ACC112 (cell line): ENCODE data around the gene TRIM56.
"Not testable (repeated sequence)": the region's sequence is repeated elsewhere in the genome, so short reads cannot be mapped to it uniquely, and the experiment has no call there.

Experiments used
- H2AFZ ChIP-seq: fragments of 200-600 bp; sonication (generic); one replicate; pipeline ENCODE4 v1.6.0; 2017; ENCODE audit warnings: antibody characterized with exemption, low read length; ENCODE audit not compliant: unreplicated experiment
- H3K27ac ChIP-seq: fragments of 200-600 bp; sonication (generic); 2 replicates; pipeline ENCODE4 v1.5.1; 2014; ENCODE audit warnings: low read depth, mild to moderate bottlenecking, antibody characterized with exemption, low read length, moderate library complexity
- H3K27me3 ChIP-seq: fragments of 200-600 bp; sonication (generic); 2 replicates; pipeline ENCODE4 v1.6.1; 2014; ENCODE audit warnings: mild to moderate bottlenecking, antibody characterized with exemption, low read length, moderate library complexity, mixed read lengths; ENCODE audit not compliant: insufficient read depth
- H3K36me3 ChIP-seq: fragments of 200-600 bp; sonication (generic); 2 replicates; pipeline ENCODE4 v1.6.1; 2016; ENCODE audit warnings: mild to moderate bottlenecking, antibody characterized with exemption, low read length, moderate library complexity, mixed read lengths; ENCODE audit not compliant: insufficient read depth
- H3K4me1 ChIP-seq: fragments of 200-600 bp; sonication (generic); one replicate; pipeline ENCODE4 v1.6.1; 2016; ENCODE audit warnings: low read length, mixed read lengths; ENCODE audit not compliant: insufficient read depth, unreplicated experiment, control insufficient read depth
- H3K4me3 ChIP-seq: fragments of 200-600 bp; sonication (generic); 2 replicates; pipeline ENCODE4 v1.5.1; 2014; ENCODE audit warnings: mild to moderate bottlenecking, low read depth, low read length
- H3K79me2 ChIP-seq: fragments of 200-600 bp; sonication (generic); one replicate; pipeline ENCODE4 v1.6.0; 2016; ENCODE audit warnings: low read length; ENCODE audit not compliant: control insufficient read depth, unreplicated experiment, insufficient read depth

TRIM56 gene

GRCh38 chr7:101092266-101092905 is 7.1 kb downstream of the TRIM56 start:
- H3K27ac ChIP-seq, H3K4me3 ChIP-seq, H3K27me3 ChIP-seq, H2AFZ ChIP-seq: not testable (repeated sequence)
- Histone ChIP-seq H3K4me1 (peaks cover 31% of the 10 kb centered on the region), H3K79me2 (peaks cover 48% of the 10 kb centered on the region), H3K36me3 (peaks cover 22% of the 10 kb centered on the region; the same call in 1 of the 2 replicates)

GRCh38 chr7:101093906-101094305 is 8.6 kb downstream of the TRIM56 start:
- H3K36me3 ChIP-seq = peaks cover 14% of the 10 kb centered on the region; the same call in 1 of the 2 replicates
- H3K27me3 ChIP-seq = no peaks in the 10 kb centered on the region
- peaks cover 31% of the 10 kb centered on the region for H3K4me1 ChIP-seq
- peaks cover 32% of the 10 kb centered on the region for H3K79me2 ChIP-seq
- no peak overlapping the region for H2AFZ ChIP-seq
- peak overlapping the region; percentile 96 for H3K27ac ChIP-seq
- peak overlapping the region; percentile 50 for H3K4me3 ChIP-seq

GRCh38 chr7:101094376-101094775 is 9.1 kb downstream of the TRIM56 start:
- peak overlapping the region; percentile 50 for H3K4me3 ChIP-seq
- no peak overlapping the region for H2AFZ ChIP-seq
- peak overlapping the region; percentile 96 for H3K27ac ChIP-seq
- peaks cover 32% of the 10 kb centered on the region for H3K4me1 ChIP-seq
- peaks cover 9% of the 10 kb centered on the region; the same call in 1 of the 2 replicates for H3K36me3 ChIP-seq
- H3K27me3 ChIP-seq = no peaks in the 10 kb centered on the region
- H3K79me2 ChIP-seq = peaks cover 28% of the 10 kb centered on the region

- Histone ChIP-seq H3K79me2 (peaks cover 23% of the 10 kb centered on the region), H2AFZ (no peak overlapping the region), H3K36me3 (peaks cover 9% of the 10 kb centered on the region; the same call in 1 of the 2 replicates), H3K4me1 (peaks cover 37% of the 10 kb centered on the region), H3K4me3 (peak overlapping the region; percentile 50), H3K27ac (peak overlapping the region; percentile 96), H3K27me3 (no peaks in the 10 kb centered on the region)
These were observed 9.6 kb downstream of the TRIM56 start for GRCh38 chr7:101094791-101095375.

GRCh38 chr7:101096331-101096956 is 11.2 kb downstream of the TRIM56 start:
- Histone ChIP-seq H3K27me3 (no peaks in the 10 kb centered on the region), H3K27ac (peak overlapping the region; percentile 67), H3K4me3 (no peak overlapping the region), H2AFZ (no peak overlapping the region), H3K36me3 (peaks cover 4% of the 10 kb centered on the region; the same call in 1 of the 2 replicates), H3K4me1 (peaks cover 50% of the 10 kb centered on the region), H3K79me2 (peaks cover 18% of the 10 kb centered on the region)

GRCh38 chr7:101096957-101097347 is 11.7 kb downstream of the TRIM56 start:
- Histone ChIP-seq H3K79me2 (peaks cover 23% of the 10 kb centered on the region), H3K4me3 (no peak overlapping the region), H2AFZ (no peak overlapping the region), H3K36me3 (peaks cover 4% of the 10 kb centered on the region; the same call in 1 of the 2 replicates), H3K4me1 (peaks cover 55% of the 10 kb centered on the region), H3K27me3 (no peaks in the 10 kb centered on the region), H3K27ac (peak overlapping the region; percentile 67)

- Histone ChIP-seq H3K27ac (peak overlapping the region; percentile 67), H3K27me3 (no peaks in the 10 kb centered on the region), H3K4me1 (peaks cover 57% of the 10 kb centered on the region), H2AFZ (no peak overlapping the region), H3K36me3 (peaks cover 4% of the 10 kb centered on the region; the same call in 1 of the 2 replicates), H3K79me2 (peaks cover 27% of the 10 kb centered on the region), H3K4me3 (no peak overlapping the region)
These were observed 12.3 kb downstream of the TRIM56 start for GRCh38 chr7:101097561-101097960.

GRCh38 chr7:101099969-101100781 is 14.9 kb downstream of the TRIM56 start:
- Histone ChIP-seq H3K36me3 (peaks cover 4% of the 10 kb centered on the region; the same call in 1 of the 2 replicates), H3K27ac (peak overlapping the region; percentile 97), H3K4me1 (peaks cover 65% of the 10 kb centered on the region), H2AFZ (no peak overlapping the region), H3K4me3 (peak overlapping the region; percentile 59), H3K27me3 (no peaks in the 10 kb centered on the region), H3K79me2 (peaks cover 36% of the 10 kb centered on the region)

- Histone ChIP-seq H3K4me3 (peak overlapping the region; percentile 59), H3K27ac (peak overlapping the region; percentile 97)
These were observed 15.9 kb downstream of the TRIM56 start for GRCh38 chr7:101100858-101101847.

More at GRCh38 chr7:101100858-101101847, 15.9 kb downstream of the TRIM56 start:
- H3K79me2 ChIP-seq = peaks cover 31% of the 10 kb centered on the region
- H3K36me3 ChIP-seq = peaks cover 2% of the 10 kb centered on the region; the same call in 1 of the 2 replicates
- H3K4me1 ChIP-seq = peaks cover 62% of the 10 kb centered on the region
- no peak overlapping the region for H2AFZ ChIP-seq
- H3K27me3 ChIP-seq = no peaks in the 10 kb centered on the region
